Measurements from ENCODE around the gene GALT.
A peak's percentile ranks its signal among the peaks of the same experiment; 100 is the strongest.

GALT gene

GRCh38 chr9:34651876-34652601 lies 5.6 kb downstream of the GALT start, which contains the start of gene IL11RA:
Gene IL11RA, plus strand, starts transcription at chr9:34652185. Its CDS starts 3,033 bp downstream, at chr9:34655218.
- no peak for DNase-seq (ENCODE audit: low read depth)

DNA sequence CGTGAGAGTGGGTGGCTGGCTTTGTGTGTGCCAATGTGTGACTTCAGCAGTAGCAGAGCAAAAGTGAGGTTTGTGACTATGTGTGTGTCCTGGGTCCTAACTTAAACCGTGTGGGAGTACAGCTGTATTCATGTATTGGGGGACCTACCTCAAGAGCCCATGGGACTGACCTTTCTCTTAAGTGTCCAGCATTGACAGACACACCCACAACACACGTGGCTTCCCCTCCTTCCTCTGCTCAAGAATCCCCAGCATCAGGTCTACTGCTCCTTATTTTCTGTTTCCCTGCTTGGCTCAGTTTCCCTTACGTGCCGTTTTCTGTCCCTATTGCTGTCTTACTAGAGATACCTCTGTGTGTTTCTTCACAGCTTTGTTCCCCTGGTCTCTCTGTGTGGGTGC lies 6.1 kb downstream of the GALT start:
- no peak for DNase-seq (ENCODE audit: low read depth)

DNA sequence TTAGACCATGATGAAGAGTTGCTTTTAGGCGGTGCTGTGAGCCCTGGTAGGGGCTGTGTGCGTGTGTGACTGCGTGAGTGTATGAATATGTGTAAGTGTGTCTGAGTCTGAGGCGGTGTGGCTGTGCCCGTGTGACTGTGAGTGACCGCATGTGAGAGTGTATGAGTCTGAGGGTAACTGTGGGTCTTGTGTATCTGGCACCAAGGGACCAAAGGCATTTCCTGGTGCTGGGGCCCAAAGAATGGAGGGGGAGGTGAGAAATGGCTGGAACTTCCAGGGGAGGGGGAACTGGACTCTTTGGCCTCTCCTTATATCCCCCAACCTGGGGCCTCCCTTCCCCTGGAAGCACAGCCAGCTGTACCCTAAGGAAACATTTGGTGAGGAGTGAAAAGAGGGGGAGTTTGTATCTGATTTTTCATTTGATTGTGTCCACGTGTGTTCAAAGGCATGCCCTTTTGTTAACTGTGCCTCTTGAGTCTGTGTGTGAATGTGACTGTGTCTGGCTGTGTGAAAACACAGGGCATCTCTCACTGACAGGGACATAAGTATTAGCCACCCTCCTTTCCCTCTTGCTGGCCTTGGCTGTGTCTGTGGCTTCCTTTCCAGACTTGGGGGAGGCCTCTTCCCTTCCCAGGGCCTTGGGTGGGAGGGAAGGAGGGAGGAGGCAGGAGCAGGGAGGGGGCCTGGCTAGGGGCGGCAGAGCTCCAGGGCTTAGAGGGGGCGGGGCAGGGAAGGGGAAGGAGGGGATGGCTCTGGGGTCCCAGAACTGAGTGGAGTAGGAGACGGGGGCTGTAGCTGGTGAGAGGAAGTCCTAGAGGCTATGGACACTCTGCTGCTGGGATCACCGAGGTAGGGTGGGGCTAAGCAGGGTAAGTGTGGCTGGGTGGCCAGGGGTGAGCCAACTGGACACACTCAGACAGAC lies 6.9 kb downstream of the GALT start:
- no peak for DNase-seq (ENCODE audit: low read depth)

- DNase-seq (ENCODE audit: low read depth) = no peak
Observed at GRCh38 chr9:34654323-34655051, 8.0 kb downstream of the GALT start.

GRCh38 chr9:34655394-34655793 lies 8.9 kb downstream of the GALT start:
- no peak for DNase-seq (ENCODE audit: low read depth)

GRCh38 chr9:34656992-34657391 lies 10.5 kb downstream of the GALT start:
- no peak for DNase-seq (ENCODE audit: low read depth)

DNA sequence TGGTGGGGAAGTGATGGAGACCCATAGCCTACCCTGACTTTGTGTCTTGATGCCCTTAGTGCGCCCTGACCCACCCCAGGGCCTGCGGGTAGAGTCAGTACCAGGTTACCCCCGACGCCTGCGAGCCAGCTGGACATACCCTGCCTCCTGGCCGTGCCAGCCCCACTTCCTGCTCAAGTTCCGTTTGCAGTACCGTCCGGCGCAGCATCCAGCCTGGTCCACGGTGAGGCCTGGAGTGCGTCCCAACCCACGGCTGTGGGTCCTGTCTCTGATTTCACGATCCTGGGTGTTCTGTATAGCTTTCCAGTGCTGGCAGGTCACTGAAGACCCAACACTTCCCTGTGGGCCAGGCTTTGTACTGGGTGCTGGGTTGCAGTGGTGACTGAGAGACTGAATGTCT lies 12.0 kb downstream of the GALT start:
- DNase-seq (ENCODE audit: low read depth) = no peak

- DNase-seq (ENCODE audit: low read depth) = no peak
Observed at GRCh38 chr9:34659592-34660253, 13.2 kb downstream of the GALT start.

DNA sequence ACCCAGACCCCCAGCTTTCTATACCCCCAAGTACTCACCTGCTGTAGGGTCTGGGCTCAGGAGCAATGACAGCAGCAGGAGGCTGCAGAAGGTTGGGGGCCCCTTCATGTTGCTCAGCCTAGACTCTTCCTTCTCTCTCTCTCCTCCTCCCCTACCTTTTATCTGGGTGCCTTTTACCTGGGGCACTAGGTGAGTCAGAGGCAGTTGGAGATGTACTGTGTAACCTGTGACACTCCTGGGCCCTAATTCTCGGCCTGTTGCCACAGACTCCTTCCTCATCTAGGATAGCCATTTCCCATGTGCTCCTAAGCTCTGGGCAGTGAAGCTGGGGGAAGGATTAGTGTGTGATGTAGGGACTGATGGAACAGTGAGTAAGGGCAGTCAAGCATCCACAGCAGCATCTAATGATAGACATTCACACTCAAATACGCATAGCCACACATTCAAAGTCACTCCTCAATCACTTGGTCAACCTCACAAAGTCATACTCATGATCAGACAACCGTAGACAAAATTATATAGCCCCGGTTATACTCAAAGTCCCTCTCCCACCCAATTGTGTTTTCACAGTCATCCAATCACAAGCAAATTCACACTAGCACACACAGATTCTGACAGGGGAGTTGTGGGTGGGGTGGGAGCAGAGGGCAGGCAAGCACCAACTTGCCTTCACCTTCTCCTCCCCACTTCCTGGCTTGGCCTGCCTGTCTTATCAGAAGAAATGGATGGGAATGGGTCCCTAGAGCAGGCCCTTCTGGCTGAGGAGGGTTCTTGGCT lies 16.2 kb downstream of the GALT start, which contains the start of gene CCL27:
CCL27 (minus strand) TSS at position 132 of the 777 bp plus-strand sequence; CDS start at position 108, 24 bp downstream.
- no peak for DNase-seq (ENCODE audit: low read depth)

DNA sequence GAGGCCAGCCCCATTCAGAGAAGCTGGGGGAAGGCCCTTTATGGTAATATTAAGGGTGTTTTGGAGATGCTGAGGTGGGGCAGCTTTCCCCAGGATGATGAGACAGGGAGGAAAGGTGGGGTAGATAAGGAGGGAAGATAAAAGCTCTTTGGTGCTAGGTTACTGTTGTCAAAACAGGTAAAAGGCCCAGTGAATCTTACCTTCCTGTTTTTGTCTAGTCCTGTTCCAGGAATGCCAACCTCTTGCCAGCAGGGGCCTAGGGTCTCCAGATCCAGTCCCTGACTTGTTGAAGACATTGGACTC lies 16.8 kb downstream of the GALT start:
- DNase-seq (ENCODE audit: low read depth) = no peak

GRCh38 chr9:34664281-34665066 lies 18.0 kb downstream of the GALT start:
- peak; percentile 25 for DNase-seq (ENCODE audit: low read depth)

DNA sequence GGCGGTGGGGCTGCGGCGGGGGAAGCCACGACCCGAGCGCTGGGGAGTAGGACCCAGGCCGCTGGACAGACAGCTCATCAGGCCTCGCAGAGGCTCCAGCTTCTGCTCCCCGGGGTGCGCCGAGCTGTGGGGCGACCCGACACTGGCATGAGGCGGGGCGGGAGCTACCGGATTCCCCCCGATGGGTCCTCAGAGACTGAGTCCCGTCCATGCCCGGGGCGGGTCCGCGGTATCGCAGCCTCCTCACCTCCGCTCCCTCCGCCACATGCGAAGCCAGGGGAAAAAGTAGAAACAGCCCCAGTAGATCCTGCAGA lies 18.5 kb downstream of the GALT start:
- no peak for DNase-seq (ENCODE audit: low read depth)

DNA sequence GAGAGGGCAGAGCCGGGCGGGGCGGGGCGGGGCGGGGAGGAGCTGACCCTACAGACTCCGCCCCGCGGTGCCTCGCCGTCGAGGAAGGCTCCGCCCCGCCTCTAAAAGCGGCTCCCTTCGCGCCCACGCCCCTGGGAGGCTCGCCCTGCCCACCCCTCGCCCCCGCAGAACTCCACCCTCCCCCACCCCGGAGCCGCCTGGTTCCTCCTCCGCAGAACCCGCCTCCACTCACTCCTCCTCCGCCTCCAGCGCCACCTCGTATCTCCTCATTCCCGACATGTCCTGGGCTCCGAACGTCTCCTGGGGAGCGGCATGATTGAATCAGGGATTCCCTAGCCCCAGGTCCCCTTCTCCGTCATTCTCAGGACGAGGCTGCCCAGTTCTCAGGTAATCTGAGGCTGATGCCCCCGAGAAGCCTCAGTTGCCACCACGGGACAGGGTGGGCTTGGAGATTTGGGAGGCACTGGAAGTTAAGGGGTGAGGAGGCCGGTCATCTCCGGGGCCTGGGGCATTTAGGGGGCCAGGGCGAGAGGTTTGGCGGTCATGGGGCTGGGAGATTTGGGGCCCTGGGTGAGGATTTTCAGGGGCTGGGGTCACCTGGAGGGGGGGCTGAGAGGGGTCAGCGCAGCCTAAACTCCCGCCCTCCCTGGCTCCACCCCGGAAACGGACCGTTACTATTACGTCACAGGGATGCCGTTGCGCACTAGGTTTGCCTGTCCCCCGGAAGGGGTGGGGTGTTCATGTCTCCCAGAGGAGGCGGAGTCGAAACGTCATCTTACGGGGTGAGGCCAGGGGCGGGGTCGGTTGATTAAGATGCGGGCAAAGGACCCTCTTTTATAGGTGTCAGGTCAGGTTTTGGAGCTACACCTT lies 19.1 kb downstream of the GALT start:
- DNase-seq (ENCODE audit: low read depth) = peak; percentile 69

- DNase-seq (ENCODE audit: low read depth) = no peak
Observed at GRCh38 chr9:34669809-34670562, 23.5 kb downstream of the GALT start.

DNA sequence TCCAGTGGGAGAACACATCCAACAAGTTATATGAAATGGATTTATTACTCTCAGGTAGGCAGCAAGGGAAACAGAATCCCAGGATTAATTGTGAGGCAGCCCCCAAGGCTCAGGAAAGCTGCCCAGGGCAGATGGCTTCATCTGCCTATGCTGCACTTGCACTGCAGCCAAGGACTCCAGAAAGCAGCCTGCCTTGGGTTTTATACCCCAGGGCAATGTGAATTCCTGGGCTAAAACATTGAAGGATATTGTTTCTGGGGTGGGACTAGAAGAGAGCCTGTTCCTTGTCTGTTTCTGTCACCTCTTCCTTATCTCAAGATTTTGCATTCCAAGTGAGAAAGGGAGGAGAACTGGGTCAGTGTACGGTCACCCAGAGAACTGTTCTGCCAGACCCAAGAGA lies 24.8 kb downstream of the GALT start:
- no peak for DNase-seq (ENCODE audit: low read depth)

DNA sequence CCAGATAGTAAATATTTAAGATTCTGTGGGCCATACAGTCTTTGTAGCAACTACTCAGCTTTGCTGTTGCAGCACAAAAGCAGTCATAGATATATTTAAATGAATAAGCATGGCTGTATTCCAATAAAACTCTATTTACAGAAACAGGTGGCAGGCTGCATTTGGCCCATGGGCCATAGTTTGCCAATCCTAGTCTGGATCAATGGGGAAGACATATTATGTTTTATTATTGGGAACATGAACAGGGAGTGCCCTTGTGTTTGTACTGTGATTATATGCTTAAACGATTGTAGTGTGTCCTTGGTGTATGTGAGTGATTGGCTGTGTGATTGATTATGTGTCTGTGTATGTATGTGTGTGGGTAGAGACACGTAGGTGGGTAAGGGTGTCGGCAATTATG lies 28.0 kb downstream of the GALT start:
- DNase-seq (ENCODE audit: low read depth) = no peak

DNA sequence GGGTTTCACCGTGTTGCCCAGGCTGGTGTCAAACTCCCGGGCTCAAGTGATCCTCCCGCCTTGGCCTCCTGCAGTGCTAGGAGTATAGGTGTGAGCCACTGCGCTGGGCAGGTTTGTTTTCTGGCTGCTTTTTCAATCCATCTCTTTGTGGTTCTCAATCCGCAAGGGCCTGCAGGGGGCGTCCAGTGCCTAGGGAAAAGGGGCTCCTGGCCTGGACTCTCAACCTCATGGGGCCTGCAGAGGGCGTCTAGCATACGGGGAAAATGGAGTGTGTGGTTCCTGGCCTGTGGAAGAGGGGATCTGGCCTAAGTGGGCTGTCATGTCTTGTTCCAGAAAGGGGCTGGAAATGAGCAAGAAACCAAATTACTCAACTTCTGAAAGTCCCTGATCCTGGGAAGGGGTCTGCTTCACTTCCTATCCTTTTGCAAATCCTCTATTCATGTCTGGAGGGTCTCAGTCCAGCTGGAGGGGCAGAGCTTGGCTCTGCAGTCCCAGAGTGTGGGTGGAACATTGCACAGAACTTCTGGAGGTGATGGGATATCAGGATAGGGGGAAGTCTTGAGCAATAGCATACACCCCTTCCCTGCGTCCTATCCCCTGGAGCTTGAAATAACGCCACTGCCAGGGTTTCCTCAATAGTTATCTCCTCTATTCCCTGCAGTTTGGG lies 28.7 kb downstream of the GALT start:
- no peak for DNase-seq (ENCODE audit: low read depth)

DNA sequence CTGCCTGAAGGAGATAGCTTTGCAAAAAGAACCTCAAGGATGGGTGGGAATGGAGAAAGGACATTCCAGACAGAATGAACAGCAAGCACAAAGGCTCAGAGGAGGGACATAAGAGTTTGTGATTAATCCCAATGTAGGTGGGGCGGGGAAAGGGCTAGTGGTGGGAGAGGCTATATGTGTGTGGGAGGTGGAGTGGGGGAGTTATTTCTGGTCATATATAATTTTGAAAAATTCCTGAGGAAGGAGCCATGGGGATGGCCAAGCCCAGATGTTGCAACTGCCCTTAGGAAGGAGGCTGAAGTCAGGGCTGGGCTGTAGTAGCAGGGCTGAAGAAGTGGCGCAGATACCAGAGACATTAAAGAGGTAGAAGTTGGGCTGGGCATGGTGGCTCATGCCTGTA lies 29.4 kb downstream of the GALT start:
- no peak for DNase-seq (ENCODE audit: low read depth)

All from activated gamma-delta T cell treated with anti-CD3 and anti-CD28 coated beads, Interleukin-2, amount 50 U/mL, for 16 hours (primary cell).